ENCODE data around the gene PCBD1. TPM values are rescaled to one million over a fixed set of nuclear protein-coding genes. Genes with fewer than 3 reads are reported as not detected.

The PCBD1 gene
- total RNA-seq = 88.6 and 97.0 TPM in 2 replicates

GRCh38 chr10:70887804-70888800, at the start of gene PCBD1:
Gene PCBD1 (minus strand): TSS chr10:70888565. CDS start chr10:70888533, 32 bp downstream.

Other genes with a start within 250 kb of the PCBD1 start
- gene ADAMTS14, start 216.1 kb downstream of the PCBD1 start, total RNA-seq = not detected in 2 replicates
- gene TBATA, start 103.2 kb downstream of the PCBD1 start, total RNA-seq = not detected in 2 replicates
- gene SGPL1, start 72.6 kb downstream of the PCBD1 start, total RNA-seq = 8.5 and 10.1 TPM in 2 replicates